Adrenal gland (tissue), 5 donors: ENCODE measurements around the gene DUOXA2.

ENCODE experiments used
- CTCF ChIP-seq, 6 experiments: fragments of 450-650 bp in 4 of 6; fragments of 200-600 bp in 2 of 6; sonication (generic) in 1 of 6; IDR thresholded peaks; 1 replicate in 5 of 6; 2 replicates in 1 of 6; pipeline versions ENCODE4 v1.5.1 to v1.8.0; 2016 to 2021; ENCODE audit warnings: antibody characterized with exemption in 6 of 6, mild to moderate bottlenecking in 2 of 6, moderate library complexity in 1 of 6
- POLR2A ChIP-seq, 2 donors: fragments of 450-650 bp; IDR thresholded peaks; one replicate each; pipeline ENCODE4 v1.6.1; 2017; ENCODE audit warnings: antibody characterized with exemption in 2 of 2, mild to moderate bottlenecking in 2 of 2, moderate library complexity in 1 of 2
- donor health status: DM: no; HTN: no; CAD: no.

DNA sequence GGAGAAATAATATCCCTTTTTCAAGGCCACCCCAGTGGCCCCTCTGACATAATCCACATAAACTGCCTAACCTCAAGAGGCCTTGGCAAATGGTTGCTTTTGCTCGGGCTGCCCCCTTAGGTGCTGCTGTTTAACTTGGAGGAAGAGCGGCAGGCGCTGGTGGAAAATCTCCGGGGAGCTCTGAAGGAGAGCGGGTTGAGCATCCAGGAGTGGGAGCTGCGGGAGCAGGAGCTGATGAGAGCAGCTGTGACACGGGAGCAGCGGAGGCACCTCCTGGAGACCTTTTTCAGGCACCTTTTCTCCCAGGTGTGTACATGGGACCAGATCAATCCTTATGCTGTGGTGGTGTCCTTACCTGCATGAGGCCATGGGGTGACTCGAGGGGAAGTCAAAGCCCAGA is 30.6 kb downstream of the DUOXA2 start:
- TF ChIP-seq POLR2A (IDR thresholded peaks at IDR 0.05) (no peak), CTCF (IDR thresholded peaks at IDR 0.05) (no peak)
